GM12892 (cell line): ENCODE results near the gene AFF3.

Source experiments
- POLR2A ChIP-seq: IDR thresholded peaks from 2 replicates; pipeline ENCODE4 v1.6.1; 2011; ENCODE audit warnings: low read depth, low read length, control low read depth
- POLR2AphosphoS5 ChIP-seq: IDR thresholded peaks from 2 replicates; pipeline ENCODE4 v1.6.1; 2011; ENCODE audit warnings: low read depth, low read length, control low read depth

GRCh38 chr2:99714349-99714748 lies 428.0 kb downstream of the AFF3 start:
- no peak for TF ChIP-seq POLR2AphosphoS5
- no peak for TF ChIP-seq POLR2A
